ENCODE data around the gene TSPAN4. TPM values are rescaled to one million over a fixed set of nuclear protein-coding genes. Genes with fewer than 3 reads are reported as not detected.
A peak's percentile ranks its signal among the peaks of the same experiment; 100 is the strongest.

Gene TSPAN4
- total and polyA plus RNA-seq, 9 of the 15 experiments (the other 6 are each of a cell fraction or from before 2014, with no cell fraction given): 0.07 to 31.0 (median 15.7) TPM

DNA sequence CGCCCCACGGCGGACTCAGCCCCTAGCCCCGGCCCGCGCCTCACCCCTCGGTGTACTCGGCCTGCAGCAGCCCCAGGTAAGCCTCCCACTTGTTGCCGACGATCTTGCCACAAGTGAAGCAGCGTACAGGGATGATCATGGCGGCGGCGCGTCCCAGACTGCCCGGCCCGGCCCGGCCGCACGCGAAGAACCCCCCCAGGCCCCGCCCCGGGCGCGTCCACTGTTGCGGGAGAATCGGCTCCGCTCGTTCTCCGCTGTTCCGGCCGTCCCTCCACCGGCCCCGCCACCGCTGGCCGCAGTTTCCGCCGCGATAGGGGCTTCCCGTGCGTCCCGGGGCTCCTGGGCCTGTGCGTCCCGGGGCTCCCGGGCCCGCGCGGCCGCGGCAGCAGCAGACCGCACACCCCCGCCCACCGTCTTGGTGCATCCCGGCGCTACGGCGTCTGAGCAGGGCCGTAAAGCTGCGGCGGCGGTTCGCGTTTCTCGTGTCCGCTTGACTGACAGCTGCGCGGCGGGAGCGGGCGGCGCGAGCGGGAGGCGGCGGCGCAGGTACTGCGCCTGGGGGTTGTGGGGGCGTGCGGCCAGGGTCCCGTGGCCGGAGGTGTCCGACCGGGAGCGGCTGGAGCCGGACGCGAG is at the start of gene TSPAN4, which contains the start of gene POLR2L (continued):
- TF ChIP-seq, protein P1, sequence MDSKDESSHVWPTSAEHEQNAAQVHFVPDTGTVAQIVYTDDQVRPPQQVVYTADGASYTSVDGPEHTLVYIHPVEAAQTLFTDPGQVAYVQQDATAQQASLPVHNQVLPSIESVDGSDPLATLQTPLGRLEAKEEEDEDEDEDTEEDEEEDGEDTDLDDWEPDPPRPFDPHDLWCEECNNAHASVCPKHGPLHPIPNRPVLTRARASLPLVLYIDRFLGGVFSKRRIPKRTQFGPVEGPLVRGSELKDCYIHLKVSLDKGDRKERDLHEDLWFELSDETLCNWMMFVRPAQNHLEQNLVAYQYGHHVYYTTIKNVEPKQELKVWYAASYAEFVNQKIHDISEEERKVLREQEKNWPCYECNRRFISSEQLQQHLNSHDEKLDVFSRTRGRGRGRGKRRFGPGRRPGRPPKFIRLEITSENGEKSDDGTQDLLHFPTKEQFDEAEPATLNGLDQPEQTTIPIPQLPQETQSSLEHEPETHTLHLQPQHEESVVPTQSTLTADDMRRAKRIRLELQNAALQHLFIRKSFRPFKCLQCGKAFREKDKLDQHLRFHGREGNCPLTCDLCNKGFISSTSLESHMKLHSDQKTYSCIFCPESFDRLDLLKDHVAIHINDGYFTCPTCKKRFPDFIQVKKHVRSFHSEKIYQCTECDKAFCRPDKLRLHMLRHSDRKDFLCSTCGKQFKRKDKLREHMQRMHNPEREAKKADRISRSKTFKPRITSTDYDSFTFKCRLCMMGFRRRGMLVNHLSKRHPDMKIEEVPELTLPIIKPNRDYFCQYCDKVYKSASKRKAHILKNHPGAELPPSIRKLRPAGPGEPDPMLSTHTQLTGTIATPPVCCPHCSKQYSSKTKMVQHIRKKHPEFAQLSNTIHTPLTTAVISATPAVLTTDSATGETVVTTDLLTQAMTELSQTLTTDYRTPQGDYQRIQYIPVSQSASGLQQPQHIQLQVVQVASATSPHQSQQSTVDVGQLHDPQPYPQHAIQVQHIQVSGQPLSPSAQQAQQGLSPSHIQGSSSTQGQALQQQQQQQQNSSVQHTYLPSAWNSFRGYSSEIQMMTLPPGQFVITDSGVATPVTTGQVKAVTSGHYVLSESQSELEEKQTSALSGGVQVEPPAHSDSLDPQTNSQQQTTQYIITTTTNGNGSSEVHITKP (IDR thresholded peaks at IDR 0.05; ENCODE audit: partially characterized antibody): peak; percentile 99
- no peak; the same call in 1 of the 2 replicates for TF ChIP-seq ZBTB1 (CRISPR knock-in tag; IDR thresholded peaks at IDR 0.05; ENCODE audit: borderline replicate concordance, low read depth)
- TF ChIP-seq, protein P2, sequence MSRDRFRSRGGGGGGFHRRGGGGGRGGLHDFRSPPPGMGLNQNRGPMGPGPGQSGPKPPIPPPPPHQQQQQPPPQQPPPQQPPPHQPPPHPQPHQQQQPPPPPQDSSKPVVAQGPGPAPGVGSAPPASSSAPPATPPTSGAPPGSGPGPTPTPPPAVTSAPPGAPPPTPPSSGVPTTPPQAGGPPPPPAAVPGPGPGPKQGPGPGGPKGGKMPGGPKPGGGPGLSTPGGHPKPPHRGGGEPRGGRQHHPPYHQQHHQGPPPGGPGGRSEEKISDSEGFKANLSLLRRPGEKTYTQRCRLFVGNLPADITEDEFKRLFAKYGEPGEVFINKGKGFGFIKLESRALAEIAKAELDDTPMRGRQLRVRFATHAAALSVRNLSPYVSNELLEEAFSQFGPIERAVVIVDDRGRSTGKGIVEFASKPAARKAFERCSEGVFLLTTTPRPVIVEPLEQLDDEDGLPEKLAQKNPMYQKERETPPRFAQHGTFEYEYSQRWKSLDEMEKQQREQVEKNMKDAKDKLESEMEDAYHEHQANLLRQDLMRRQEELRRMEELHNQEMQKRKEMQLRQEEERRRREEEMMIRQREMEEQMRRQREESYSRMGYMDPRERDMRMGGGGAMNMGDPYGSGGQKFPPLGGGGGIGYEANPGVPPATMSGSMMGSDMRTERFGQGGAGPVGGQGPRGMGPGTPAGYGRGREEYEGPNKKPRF (IDR thresholded peaks at IDR 0.05; ENCODE audit: low read depth, low read length): no peak
- TF ChIP-seq DPF2 (IDR thresholded peaks at IDR 0.05): no peak
- peak; percentile 84; the same call in 1 of the 2 replicates for TF ChIP-seq POLR2AphosphoS2 (IDR thresholded peaks at IDR 0.05; ENCODE audit: low read length)
- TF ChIP-seq PML (IDR thresholded peaks at IDR 0.05; ENCODE audit: low read length): peak; percentile 44; the same call in 1 of the 2 replicates
- no peak for TF ChIP-seq NR4A1 (CRISPR knock-in tag; IDR thresholded peaks at IDR 0.05)
- peak; percentile 58; the same call in 1 of the 2 replicates for TF ChIP-seq NR4A1 (tag; IDR thresholded peaks at IDR 0.05)
- TF ChIP-seq CXXC5 (CRISPR knock-in tag; IDR thresholded peaks at IDR 0.05): peak; percentile 98
- no peak for TF ChIP-seq NCOA1 (IDR thresholded peaks at IDR 0.05; ENCODE audit: low read depth)
- no peak for TF ChIP-seq FOXA1 (IDR thresholded peaks at IDR 0.05; ENCODE audit: borderline replicate concordance)
- TF ChIP-seq, protein P3, sequence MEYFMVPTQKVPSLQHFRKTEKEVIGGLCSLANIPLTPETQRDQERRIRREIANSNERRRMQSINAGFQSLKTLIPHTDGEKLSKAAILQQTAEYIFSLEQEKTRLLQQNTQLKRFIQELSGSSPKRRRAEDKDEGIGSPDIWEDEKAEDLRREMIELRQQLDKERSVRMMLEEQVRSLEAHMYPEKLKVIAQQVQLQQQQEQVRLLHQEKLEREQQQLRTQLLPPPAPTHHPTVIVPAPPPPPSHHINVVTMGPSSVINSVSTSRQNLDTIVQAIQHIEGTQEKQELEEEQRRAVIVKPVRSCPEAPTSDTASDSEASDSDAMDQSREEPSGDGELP (CRISPR knock-in tag; IDR thresholded peaks at IDR 0.05; ENCODE audit: borderline replicate concordance): peak; percentile 45
- TF ChIP-seq, protein P4, sequence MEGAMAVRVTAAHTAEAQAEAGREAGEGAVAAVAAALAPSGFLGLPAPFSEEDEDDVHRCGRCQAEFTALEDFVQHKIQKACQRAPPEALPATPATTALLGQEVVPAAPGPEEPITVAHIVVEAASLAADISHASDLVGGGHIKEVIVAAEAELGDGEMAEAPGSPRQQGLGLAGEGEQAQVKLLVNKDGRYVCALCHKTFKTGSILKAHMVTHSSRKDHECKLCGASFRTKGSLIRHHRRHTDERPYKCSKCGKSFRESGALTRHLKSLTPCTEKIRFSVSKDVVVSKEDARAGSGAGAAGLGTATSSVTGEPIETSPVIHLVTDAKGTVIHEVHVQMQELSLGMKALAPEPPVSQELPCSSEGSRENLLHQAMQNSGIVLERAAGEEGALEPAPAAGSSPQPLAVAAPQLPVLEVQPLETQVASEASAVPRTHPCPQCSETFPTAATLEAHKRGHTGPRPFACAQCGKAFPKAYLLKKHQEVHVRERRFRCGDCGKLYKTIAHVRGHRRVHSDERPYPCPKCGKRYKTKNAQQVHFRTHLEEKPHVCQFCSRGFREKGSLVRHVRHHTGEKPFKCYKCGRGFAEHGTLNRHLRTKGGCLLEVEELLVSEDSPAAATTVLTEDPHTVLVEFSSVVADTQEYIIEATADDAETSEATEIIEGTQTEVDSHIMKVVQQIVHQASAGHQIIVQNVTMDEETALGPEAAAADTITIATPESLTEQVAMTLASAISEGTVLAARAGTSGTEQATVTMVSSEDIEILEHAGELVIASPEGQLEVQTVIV (CRISPR knock-in tag; IDR thresholded peaks at IDR 0.05; ENCODE audit: borderline replicate concordance): no peak
- TF ChIP-seq ASH1L (IDR thresholded peaks at IDR 0.05; ENCODE audit: borderline replicate concordance, low read depth, partially characterized antibody): no peak
- TF ChIP-seq ARNT (IDR thresholded peaks at IDR 0.05): no peak

Data from K562 (cell line).